GM21423 (cell line): Measurements from ENCODE around the gene MEP1A.
"Not testable (repeated sequence)": the region's sequence is repeated elsewhere in the genome, so short reads cannot be mapped to it uniquely, and the experiment has no call there.

Source experiments
- ATAC-seq: cut with Tn5 transposase; IDR thresholded peaks from one replicate; pipeline ENCODE4 v1.9.1; 2021; ENCODE audit warnings: mild to moderate bottlenecking, moderate library complexity; ENCODE audit not compliant: unreplicated experiment

The MEP1A gene, protein sequence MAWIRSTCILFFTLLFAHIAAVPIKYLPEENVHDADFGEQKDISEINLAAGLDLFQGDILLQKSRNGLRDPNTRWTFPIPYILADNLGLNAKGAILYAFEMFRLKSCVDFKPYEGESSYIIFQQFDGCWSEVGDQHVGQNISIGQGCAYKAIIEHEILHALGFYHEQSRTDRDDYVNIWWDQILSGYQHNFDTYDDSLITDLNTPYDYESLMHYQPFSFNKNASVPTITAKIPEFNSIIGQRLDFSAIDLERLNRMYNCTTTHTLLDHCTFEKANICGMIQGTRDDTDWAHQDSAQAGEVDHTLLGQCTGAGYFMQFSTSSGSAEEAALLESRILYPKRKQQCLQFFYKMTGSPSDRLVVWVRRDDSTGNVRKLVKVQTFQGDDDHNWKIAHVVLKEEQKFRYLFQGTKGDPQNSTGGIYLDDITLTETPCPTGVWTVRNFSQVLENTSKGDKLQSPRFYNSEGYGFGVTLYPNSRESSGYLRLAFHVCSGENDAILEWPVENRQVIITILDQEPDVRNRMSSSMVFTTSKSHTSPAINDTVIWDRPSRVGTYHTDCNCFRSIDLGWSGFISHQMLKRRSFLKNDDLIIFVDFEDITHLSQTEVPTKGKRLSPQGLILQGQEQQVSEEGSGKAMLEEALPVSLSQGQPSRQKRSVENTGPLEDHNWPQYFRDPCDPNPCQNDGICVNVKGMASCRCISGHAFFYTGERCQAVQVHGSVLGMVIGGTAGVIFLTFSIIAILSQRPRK

DNA sequence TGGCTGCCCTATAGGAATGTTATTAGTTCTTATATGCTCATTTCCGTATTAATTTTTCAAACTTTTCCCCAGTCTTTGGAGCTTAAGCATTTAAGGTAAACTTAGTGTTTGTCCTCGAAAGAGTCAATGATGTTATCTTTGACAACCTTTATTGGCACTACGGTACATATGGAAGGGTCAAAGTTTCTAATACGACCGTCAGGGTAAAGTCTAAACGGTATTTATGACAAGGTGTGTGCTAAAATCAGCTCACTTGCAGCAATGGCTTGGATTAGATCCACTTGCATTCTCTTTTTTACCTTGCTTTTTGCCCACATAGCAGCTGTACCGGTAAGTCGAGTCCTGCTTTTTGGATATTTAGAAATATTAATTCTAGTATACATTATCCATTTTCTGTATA, at the start of gene MEP1A:
MEP1A (plus strand) TSS at position 252 of the 400 bp plus-strand sequence; CDS start at position 262, 10 bp downstream.
- ATAC-seq, result no peak

DNA sequence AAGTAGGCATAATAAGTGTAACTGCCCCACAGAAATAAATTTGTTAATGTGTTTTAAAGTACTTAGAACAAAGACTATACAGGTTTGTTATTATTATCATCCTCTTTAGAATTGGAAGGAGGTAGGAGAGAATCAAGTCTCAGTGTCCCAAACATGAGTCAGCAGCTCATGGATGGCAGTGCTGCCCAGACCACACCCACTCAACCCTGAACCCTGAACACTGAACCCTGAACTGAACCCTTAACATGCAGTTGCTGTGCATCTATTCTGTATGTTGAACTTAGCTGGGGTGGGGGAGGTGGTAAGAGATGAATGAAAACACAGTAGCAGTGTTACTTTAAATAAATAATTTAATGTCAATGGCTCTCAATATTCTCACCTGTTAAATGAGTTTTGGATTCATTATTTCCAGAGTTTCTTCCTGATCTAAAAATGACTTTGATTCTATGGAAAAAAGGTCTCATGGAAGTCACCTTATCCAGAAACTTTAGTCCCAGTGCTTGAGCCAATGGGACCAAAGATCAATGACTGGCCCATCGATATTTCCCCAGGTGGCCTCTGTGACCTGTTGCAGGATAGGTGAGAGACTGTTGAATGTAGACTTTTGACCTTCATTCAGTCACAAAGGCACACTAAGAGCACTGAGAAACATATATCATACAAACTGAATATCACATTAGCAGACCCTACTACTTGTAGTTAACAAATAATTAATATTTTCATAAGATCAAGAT, 49.6 kb upstream of the MEP1A start:
- ATAC-seq, result no peak

DNA sequence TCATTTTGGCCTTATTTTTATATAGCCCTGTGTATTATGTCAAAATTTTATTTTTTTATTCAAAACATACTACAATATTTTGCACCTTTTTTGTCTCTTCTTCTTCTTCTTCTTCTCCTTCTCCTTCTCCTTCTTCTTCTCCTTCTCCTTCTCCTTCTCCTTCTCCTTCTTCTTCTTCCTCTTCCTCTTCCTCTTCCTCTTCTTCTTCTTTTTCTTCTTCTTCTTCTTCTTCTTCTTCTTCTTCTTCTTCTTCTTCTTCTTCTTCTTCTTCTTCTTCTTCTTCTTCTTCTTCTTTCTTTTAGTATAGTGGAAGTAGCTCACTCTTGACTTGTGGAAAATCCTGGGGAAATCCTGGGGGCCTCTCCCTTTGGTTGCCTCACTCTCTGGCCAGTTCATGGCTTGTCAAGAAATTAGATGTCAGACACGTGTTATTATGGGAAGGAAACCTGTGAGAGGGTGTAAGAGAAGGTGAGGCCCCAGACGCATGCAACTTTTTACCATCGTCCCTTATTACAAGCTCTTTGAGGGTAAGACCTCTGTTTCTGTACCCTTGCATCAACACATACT, 48.9 kb upstream of the MEP1A start:
- ATAC-seq, result not testable (repeated sequence)

DNA sequence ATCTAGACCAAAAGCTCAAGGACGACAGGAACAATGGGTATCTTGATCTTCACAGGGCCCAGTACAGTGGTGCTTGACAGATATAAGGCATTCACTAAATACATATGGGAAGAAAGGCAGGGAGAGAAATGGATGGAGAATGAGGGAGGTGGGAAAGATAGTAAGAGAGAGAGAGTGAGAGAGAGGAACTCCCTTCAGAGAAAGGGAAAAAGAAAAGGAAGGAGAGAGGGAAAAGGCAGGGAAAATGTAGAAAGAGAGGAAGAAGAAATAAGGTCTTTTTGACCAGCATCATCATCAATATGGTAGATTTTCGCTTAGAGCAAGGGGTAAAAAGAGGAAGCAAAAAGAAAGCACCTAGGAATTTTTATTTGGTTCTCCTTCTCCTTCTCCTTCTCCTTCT, 47.2 kb upstream of the MEP1A start:
- ATAC-seq, result no peak

DNA sequence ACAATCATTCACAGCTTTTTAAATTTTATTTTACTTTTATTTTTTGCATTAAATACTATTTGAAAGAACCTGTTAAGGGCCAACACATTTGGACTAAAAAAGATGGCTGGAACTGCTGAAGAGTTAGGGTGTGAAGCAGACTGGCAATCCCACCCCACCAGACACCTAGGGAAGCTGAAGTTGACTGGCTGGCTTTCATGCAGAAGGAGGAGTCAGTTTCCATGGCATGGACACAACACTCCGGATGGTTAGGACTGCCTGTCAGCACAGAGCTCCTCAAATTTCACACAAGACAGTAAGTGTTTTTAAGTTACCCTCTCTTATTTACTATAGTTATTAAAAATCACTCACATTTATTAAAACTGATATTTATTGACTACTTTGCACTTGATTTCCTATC, 46.5 kb upstream of the MEP1A start, which contains the start of gene ANKRD66:
ANKRD66 (plus strand) TSS at position 238 of the 400 bp plus-strand sequence. CDS start 5,016 bp downstream, outside the sequence.
- ATAC-seq, result no peak

DNA sequence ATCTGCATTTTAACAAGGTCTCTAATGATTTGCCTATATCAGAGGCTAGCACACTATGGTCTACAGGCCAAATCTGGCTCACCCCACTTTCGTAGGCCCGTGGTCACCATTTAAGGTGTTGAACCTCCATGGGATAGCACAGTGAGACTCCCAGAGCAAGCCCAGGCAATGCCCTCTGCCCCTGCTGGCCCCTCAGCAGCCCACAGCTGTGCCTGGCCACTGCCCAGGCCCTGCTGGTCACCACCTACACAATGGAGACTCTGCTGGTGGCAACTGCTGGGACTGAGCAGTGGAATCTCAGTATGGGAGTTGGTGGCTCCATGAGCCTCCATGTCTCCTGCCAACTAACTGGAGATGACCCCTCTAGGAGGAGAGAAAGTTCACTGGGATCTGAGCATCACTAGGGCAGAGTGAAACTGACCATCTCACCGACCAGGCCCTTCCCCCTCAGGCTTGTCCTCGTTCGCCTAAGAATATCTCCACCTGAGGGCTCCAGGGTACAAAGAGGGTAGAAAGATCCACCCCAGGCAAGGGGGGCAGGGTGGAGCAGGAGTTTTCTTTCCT, 44.2 kb upstream of the MEP1A start:
- ATAC-seq, result no peak

DNA sequence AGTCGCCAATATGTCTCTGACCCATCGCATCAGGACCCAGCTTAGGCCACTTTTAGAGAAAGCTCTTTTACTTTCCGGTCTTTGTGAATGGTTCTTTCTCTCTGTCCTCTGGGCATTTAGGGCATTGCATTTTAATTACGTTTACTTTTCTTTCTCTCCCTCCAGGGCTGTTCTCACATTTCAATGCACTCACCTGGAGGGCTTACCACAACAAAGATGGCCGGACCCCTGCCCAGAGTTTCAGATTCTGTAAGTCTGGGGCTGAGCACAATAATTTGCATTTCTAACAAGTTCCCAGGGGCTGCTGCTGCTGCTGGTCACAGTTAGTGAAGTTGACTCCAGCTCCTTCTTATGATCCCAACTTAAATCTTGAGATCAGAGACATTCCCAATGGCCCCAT, 43.5 kb upstream of the MEP1A start:
- ATAC-seq, result no peak

DNA sequence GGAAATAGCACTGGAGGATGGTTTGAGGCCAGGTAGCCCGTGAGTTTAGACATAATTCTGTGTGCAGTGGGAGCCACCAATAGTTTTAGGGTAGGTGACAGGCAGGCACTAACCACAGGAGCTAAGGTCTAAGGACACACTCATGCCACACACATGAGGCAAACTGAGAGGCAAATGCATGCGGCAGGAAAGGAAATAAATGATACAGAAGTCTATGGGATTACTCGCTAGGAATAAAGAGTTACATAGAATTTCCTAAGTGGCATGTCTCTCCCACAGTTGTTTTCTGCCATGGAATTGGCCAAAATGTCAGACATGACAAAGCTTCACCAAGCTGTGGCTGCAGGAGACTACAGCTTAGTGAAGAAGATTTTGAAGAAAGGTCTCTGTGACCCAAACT, 41.5 kb upstream of the MEP1A start:
- no peak for ATAC-seq

DNA sequence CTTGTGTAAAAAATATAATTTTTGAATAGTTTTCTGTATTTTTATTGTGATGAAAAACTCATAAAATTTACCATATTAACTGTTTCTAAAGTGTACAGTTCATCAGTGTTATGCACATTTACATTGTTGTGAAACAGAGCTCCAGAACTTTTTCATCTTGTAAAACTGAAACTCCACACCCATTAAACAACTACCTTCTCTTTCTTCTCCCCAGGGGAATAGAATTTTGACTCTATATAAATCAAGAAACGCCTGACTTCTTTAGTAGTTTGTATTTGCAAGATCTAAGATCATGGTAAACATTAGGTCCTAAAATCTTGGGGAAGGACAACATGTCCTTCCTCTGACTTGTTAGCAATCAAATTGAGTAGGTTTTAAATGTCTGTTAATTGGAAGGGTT, 37.3 kb upstream of the MEP1A start:
- no peak for ATAC-seq

DNA sequence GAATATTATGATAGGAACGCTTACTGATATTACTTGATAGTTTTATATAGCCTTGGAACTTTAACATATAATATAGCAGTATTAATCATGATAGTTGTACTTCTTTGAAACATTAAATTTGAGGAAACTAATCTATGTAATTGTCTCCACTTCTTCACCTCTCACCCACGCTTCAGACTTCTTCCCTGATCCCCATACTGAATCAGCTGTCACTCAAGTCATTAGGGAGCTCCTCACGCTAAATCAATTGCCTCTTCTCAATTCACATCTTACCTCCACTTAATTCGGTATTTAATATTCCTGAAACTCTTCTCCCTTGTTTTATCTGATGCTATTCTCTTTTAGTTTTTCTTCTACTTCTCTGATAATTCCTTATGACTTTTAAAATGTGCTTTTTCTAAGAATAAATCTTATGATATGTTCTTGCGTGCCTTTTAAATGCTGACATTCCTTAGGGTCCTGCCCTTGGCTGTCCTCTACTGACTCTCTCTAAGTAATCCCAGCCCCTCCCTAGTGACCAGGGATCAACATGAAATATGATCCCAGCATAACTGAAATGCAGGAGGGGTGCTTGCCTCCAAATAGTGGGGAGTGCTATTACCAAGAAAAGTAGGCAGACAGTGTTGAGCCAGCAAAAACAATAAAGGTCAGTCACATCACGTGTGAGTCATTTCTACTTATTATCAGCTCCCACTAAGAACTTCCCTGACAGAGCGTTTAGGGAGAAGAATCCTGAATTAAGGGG, 36.5 kb upstream of the MEP1A start:
- no peak for ATAC-seq

DNA sequence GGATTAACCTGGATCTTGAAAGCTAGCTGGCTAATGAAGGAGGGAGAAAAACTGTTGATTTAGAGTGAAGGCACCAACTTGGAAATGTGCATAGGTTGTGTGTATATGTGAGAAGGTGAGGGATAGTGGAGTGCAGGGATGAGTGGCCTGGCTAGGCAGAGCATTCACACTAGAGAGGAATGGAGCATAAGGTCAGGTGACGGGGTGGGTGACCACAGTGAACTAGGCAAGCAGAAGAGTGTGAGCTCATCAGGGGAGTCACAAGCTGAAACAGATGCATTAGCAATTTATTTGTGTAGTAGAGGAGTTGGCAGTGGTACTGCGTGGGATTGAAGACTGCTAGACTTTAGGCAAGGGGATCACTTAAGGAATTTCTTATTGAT, 36.0 kb upstream of the MEP1A start:
- no peak for ATAC-seq

DNA sequence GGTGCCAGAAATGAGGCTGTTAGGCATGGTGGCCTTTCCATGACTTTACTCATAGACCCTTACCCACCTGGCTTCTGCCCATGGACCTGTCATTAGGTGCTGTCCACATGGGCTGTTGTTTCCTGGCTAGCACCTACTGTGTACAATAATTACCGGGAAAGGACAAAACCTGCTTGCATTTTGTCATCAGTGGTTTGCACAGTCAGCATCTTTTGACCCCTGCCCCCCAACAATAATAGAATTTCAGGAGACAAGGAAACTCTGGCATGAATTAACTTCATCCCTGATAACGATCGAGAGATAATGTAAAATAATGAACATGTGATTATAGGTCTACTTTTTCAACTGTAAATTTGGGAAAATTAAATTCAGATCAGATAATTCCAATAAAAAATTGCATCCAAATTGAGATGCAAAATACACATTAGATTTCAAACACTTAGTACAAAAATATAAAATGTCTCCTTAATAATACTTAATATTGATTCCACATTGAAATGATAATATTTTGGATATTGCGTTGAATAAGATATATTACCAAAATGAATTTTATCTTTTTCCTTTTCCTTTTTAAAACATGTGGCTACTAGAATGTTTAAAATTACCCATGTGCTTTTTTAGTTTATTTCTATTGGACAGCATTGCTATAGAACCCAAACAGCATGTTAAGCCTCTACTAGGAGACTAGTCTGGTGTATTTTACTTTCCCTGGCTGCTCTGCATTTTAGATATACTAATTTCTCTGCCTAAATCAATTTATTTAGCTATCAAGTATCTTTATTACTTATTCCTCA, 34.0 kb upstream of the MEP1A start:
- ATAC-seq, result no peak

DNA sequence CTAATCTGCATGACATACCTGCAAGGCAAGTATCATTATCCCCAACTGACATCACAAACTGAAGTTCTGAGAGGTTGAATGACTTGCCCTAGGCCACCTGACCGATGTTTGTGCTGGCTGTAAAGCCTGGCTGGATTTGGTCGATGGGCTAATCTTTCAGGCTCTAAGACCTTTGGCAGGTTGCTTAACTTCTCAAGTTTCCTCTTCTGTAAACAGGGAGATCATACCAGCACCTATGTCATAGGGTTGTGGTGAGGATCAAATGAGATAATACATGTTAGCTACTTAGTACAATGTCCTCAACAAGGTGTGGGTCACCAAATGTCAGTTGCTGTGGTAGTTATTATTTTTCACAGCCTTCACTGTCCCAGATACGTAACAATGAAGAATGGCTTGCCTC, 32.3 kb upstream of the MEP1A start:
- ATAC-seq, result no peak

DNA sequence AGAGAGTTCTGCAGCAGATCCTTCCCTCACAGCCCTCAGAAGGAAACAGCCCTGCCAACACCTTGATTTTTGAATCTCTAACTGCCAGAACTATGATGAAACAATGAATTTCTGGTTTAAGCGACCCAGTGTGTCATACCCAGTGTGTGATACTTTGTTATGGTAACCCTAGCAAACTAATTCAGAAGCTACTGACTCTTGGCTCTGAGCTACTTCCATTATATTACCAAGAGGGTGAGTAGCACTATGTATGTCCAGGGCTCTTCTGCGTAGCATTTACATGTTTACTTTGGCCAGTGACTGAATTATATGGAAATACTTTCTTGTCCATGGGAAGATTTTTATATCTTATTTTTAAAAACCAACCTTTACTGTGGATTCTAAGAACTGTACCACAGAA, 29.7 kb upstream of the MEP1A start:
- no peak for ATAC-seq

DNA sequence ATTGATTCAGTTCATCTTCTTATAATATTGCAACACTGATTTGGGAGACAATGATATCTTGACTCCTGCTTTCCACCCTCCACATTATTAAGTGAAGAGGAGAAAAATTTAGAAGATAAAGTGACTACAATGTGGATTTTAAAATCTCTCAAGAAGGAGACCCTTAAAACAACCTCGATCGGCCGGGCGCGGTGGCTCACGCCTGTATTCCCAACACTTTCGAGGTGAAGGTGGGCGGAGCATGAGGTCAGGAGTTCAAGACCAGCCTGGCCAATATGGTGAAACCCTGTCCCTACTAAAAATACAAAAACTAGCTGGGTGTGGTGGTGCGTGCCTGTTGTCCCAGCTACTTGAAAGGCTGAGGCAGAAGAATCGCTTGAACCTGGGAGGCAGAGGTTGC, 28.9 kb upstream of the MEP1A start:
- ATAC-seq, result not testable (repeated sequence)

DNA sequence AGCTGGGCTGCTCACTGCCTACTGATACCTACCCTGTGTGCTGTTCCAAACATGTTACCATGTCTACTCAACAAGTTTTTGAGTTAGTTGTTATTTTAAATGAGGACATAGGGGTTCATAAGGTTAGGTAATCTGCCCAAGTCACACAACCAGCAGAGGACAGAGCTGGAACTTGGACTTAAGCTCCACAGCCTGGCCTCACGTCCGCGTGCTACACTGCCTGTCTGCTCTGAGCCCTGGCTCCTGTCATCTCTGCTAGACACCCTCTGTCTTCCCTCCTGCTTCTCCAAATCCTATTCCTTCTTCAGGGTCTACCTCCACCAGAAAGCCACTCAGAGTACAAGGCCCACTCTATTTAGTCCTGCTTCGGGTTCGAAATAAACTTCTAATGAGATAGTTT, 28.2 kb upstream of the MEP1A start:
- no peak for ATAC-seq

DNA sequence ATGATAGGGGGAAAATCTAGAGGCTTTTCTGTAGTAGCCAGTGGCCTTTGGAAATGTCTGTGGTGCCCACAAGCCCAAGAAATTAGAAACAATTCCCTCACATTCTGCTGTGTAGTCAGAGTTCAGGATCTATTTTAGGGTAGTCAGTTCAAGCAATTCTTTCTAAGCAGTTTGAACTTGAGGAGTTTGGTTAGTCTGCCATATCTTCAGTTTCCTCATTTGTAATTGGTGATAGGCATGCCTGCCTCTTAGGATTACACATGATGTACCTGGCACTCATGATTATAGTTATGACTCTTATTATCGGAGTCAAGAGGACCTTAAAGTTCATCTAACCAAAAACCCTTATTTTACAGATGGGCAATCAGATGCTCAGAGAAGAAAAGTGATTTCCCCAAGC, 21.2 kb upstream of the MEP1A start:
- no peak for ATAC-seq

DNA sequence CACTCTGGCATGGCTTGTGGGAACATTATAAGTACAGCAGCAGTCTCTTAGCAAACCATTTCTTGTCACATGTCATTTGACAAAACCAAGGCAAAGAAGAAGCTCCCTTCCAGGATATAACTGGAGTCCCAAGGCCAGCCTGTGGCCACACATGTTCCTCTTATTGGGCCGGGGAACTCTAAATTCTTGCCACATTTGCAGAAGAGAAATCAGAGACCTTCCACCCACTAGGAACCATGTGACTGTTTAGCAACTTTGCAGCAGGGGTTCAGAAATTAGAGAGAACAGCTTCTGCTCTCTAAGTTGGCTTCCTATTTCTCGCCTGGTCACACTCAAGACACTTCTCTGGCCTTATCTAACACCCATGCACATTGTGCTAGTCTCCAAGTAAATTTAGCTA, 20.4 kb upstream of the MEP1A start:
- ATAC-seq, result peak; percentile 43

DNA sequence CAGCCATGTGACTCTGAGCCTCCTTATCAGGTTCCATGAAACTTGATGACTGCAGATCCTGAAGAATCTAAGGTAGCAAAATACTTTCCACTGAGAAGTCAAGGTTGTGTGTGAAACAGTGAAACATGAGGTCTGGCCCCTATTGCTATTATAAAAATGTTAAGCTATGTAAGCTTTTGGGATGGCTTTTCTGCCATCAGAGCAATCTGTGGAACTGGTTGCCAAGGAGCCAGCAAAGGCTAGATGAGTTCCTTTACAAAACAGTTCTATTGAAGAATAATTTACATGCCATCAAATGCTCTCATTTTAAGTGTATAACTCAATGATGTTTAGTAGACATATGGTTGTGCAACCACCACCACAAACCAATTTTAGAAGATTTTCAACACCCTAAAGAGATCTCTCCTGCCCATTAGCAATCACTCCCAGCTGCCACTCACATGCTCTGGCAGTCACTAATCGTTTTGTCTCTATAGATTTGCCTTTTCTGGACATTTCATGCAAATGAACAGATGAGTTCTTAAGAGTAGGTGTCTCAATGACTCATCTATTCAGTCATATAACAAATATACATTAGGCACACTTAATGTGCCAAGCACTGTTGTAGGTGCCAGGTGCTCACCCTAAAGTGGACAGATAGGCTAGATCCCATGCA, 19.9 kb upstream of the MEP1A start:
- no peak for ATAC-seq
